SJCRH30 (cell line): ENCODE results near the gene GORASP2. TPM values are rescaled to one million over a fixed set of nuclear protein-coding genes. Genes with fewer than 3 reads are reported as not detected.
"Not testable (repeated sequence)": the region's sequence is repeated elsewhere in the genome, so short reads cannot be mapped to it uniquely, and the experiment has no call there.

Experiments used
- DNase-seq, 2 experiments: peaks; one replicate each; pipeline ENCODE4 v3.0.0-alpha.2; 2015 to 2020
- H3K27ac ChIP-seq: fragments of 250-450 bp; sonication (Bioruptor Pico); 2 replicates; pipeline ENCODE4 v1.5.1; 2020; ENCODE audit warnings: mild to moderate bottlenecking, moderate library complexity
- H3K27me3 ChIP-seq: fragments of 250-450 bp; sonication (Bioruptor Pico); 2 replicates; pipeline ENCODE4 v1.5.1; 2020; ENCODE audit warnings: mild to moderate bottlenecking, moderate library complexity
- H3K36me3 ChIP-seq: fragments of 250-450 bp; sonication (Bioruptor Pico); 2 replicates; pipeline ENCODE4 v1.5.1; 2020; ENCODE audit warnings: mild to moderate bottlenecking, moderate library complexity
- H3K4me1 ChIP-seq: fragments of 250-450 bp; sonication (Bioruptor Pico); 2 replicates; pipeline ENCODE4 v1.5.1; 2020; ENCODE audit warnings: mild to moderate bottlenecking, moderate library complexity
- H3K4me3 ChIP-seq: fragments of 250-450 bp; sonication (Bioruptor Pico); 2 replicates; pipeline ENCODE4 v1.5.1; 2020; ENCODE audit warnings: mild to moderate bottlenecking, moderate library complexity
- H3K9me3 ChIP-seq: fragments of 250-450 bp; sonication (Bioruptor Pico); replicated peaks from 2 replicates; pipeline ENCODE4 v1.5.1; 2020; ENCODE audit warnings: mild to moderate bottlenecking, moderate library complexity
- total RNA-seq: library from RNA; depleted of rRNA; stranded (reverse); fragments of >200 nt; shearing (Covaris generic); gene quantifications from 2 replicates; pipeline ENCODE4 v1.2.3, GENCODE V29; 2014

The GORASP2 gene
- total RNA-seq, 1 experiment from 2014 or later: 72.9 TPM

DNA sequence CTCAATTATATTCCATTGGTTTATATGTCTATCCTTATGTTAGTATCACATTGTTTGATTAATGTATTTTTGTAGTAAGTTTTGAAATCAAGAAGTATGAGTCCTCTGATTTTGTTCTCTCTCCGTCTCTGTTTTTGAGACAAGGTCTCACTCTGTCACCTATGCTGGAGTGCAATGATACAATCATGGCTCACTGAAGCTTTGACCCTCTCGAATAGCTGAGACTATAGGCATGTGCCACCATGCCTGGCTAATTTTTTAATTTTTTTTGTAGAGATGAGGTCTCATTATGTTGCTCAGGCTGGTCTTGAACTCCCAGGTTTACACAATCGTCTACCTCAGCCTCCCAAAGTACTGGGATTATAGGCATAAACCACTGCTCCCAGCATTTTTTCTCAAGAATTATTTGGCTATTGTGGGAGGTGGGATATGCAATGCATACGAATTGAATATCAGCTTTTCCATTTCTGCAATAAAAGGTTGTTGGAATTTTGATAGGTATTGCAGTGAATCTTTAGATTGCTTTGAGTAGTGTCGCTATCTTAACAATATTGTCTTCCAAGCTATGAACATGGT, 17.7 kb upstream of the GORASP2 start:
- no peak overlapping the region for H3K4me3 ChIP-seq
- H3K4me1 ChIP-seq: no peaks in the 10 kb centered on the region
- H3K36me3 ChIP-seq: no peaks in the 10 kb centered on the region
- no peaks in the 10 kb centered on the region for H3K27me3 ChIP-seq
- no peak for DNase-seq
- H3K27ac ChIP-seq: no peak overlapping the region
- peaks cover 6% of the 10 kb centered on the region for H3K9me3 ChIP-seq

DNA sequence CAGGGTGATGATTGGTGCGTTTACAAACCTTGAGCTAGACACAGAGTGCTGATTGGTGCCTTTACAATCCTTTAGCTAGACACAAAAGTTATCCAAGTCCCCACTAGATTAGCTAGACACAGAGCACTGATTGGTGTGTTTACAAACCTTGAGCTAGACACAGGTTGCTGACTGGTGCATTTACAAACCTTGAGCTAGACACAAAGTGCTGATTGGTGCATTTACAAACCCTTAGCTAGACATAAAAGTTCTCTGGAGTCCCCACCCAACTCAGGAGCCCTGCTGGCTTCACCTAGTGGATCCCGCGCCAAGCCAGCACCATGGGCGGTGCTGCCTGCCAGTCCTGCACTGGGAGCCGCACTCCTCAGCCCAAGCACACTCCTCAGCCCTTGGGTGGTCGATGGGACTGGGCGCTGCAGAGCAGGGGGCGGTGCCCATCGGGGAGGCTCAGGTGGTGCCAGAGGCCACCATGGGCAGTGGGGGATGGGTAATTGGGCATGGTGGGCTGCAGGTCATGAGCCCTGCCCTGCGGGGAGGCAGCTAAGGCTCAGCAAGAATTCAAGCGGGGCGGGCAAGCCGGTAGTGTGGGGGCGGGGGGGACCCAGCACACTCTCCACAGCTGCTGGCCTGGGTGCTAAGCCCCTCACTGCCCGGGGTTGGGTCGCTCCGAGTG, 13.9 kb upstream of the GORASP2 start:
- not testable (repeated sequence) for H3K4me1 ChIP-seq, H3K27me3 ChIP-seq

DNA sequence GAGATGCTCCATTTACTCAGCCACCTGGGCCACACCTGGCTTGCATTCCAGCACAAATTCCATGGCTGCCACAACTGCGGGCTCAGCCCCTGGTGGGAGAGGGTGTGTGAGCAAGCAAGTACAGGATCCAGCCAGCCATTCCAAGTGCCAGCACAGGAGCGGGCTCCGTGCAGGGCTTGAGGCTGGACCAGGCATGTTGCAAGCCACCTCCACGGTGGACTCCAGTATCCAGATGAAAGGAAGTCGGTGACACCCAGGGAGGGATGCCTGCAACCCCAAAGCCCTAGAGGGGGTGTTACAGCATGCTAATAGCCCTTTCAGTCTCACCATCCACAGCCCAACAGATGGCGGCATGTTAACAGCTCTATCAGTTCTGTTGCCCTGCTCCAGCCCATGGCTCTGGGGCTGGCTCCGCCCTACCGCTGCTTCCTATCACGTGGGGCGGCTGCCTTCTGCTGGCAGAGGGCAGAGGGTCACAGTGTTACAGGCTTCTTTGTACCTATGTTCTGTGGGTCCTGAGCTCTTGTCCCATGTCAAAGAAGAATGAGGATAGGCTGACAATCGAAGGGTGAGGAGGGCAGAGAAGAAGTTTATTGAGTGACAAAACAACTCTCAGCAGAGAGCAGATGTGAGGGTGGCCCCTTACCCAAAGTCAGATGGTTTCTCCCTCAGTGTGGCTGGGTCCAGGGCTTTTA, 11.7 kb upstream of the GORASP2 start:
- no peak overlapping the region for H3K27ac ChIP-seq
- no peaks in the 10 kb centered on the region for H3K4me1 ChIP-seq
- H3K4me3 ChIP-seq: no peak overlapping the region
- no peak for DNase-seq
- H3K36me3 ChIP-seq: no peaks in the 10 kb centered on the region
- H3K27me3 ChIP-seq: no peaks in the 10 kb centered on the region
- peaks cover 8% of the 10 kb centered on the region for H3K9me3 ChIP-seq

More for the DNA sequence above, 13.9 kb upstream of the GORASP2 start:
- H3K36me3 ChIP-seq, H3K4me3 ChIP-seq, H3K27ac ChIP-seq, DNase-seq: not testable (repeated sequence)
- H3K9me3 ChIP-seq: peaks cover 11% of the 10 kb centered on the region

GRCh38 chr2:170917957-170918356, 11.1 kb upstream of the GORASP2 start:
- H3K4me3 ChIP-seq: no peak overlapping the region
- no peak for DNase-seq
- no peaks in the 10 kb centered on the region for H3K27me3 ChIP-seq
- H3K4me1 ChIP-seq: no peaks in the 10 kb centered on the region
- no peaks in the 10 kb centered on the region for H3K36me3 ChIP-seq
- H3K27ac ChIP-seq: no peak overlapping the region
- peaks cover 6% of the 10 kb centered on the region for H3K9me3 ChIP-seq

- DNase-seq, H3K4me1 ChIP-seq, H3K27me3 ChIP-seq, H3K9me3 ChIP-seq, H3K27ac ChIP-seq, H3K36me3 ChIP-seq, H3K4me3 ChIP-seq: not testable (repeated sequence)
These were observed 7.2 kb upstream of the GORASP2 start for GRCh38 chr2:170921873-170922272.

DNA sequence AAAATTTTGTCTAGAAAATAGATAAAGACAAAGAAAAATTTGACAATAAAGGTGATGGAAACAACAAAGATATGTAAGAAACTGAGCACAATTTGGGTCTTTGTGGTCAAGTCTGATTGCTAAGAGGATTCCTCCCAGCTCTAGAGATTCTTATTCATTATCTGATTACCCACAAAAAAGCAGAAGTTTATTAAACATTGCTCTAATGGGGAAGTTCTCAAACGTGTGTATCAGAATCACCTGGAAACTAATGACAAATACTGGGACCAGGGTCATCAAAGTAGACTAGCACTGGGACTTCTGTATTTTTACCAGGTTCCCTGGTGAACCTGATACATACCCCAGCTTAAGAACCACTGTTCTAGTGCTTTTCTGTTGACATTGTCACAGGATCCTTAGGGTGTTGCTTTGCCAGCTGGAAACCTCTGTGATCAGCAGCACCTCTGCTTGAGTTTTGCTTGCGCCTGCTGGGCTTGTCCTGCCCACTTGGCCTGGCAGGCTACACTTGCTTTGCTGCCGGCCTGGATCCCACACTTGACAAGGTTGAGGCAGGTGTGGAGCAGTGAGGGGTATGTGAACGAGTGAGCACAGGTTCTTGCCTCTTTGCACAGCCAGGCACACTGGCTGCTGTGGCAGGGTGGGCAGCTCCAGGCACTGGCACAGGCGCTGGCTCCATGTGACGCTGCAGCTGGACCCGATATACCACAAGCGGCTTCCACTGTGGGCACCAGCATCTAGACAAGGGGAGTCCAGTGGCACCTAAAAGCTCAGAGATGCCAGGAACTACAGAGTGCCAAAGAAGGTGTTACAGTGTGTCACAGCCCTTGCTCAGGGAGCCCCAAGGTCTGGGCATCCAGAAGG, 6.2 kb upstream of the GORASP2 start:
- H3K4me3 ChIP-seq: no peak overlapping the region
- no peaks in the 10 kb centered on the region for H3K36me3 ChIP-seq
- 0 out of 2 replicates have a peak, but pooled peaks cover 4% of the 10 kb centered on the region for H3K9me3 ChIP-seq
- H3K4me1 ChIP-seq: peaks cover 4% of the 10 kb centered on the region; the same call in 1 of the 2 replicates
- H3K27me3 ChIP-seq: no peaks in the 10 kb centered on the region
- no peak for DNase-seq
- no peak overlapping the region for H3K27ac ChIP-seq

- no peak for DNase-seq
- Histone ChIP-seq H3K4me1 (peaks cover 4% of the 10 kb centered on the region; the same call in 1 of the 2 replicates), H3K27ac (no peak overlapping the region), H3K4me3 (no peak overlapping the region), H3K9me3 (no peaks in the 10 kb centered on the region), H3K36me3 (no peaks in the 10 kb centered on the region), H3K27me3 (no peaks in the 10 kb centered on the region)
These were observed 5.3 kb upstream of the GORASP2 start for GRCh38 chr2:170923799-170924198.

DNA sequence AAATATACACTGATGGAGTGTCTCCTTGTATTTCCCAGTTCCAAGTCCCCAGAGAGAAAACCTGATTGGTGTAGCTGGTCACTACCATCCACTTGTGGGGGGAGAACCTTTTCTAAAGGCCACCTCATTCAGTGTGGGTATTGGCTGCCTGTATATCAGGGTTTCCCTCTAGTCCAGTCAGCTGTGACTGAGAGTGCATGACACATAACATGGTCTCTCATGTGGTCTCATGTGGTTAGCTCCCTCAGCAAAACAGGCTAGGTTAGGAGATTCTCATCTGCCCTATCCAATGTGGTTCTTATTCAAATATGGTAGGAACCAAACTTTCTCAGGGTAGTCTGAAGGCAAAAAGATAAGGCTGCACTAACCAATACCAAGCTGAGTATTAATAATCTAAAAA, 4.1 kb upstream of the GORASP2 start:
- no peak overlapping the region for H3K27ac ChIP-seq
- no peaks in the 10 kb centered on the region for H3K36me3 ChIP-seq
- no peaks in the 10 kb centered on the region for H3K9me3 ChIP-seq
- peaks cover 4% of the 10 kb centered on the region; the same call in 1 of the 2 replicates for H3K4me1 ChIP-seq
- H3K4me3 ChIP-seq: no peak overlapping the region
- H3K27me3 ChIP-seq: no peaks in the 10 kb centered on the region
- DNase-seq: no peak

DNA sequence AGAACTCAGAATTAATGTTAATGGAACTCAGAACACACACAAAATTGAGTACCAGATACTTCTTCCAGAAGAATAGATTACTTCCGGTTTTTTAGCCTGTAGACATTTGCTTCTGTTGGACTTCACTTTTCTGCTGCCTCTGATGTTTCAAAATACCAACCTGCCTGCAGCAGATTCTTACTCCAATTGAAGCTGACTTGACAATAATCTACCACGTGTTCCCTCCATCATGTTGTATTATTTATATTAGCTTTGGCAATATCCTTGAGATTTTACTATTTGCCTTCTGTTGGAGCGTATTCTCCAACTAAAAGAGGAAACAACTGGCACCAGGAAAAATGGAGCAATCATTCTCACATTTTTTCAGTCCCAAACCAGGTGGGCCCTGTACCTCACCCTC, 3.1 kb upstream of the GORASP2 start:
- peaks cover under 1% of the 10 kb centered on the region; the same call in 1 of the 2 replicates for H3K36me3 ChIP-seq
- no peak overlapping the region for H3K4me3 ChIP-seq
- no peak for DNase-seq
- no peak overlapping the region for H3K27ac ChIP-seq
- peaks cover 8% of the 10 kb centered on the region; the same call in 1 of the 2 replicates for H3K4me1 ChIP-seq
- H3K9me3 ChIP-seq: no peaks in the 10 kb centered on the region
- no peaks in the 10 kb centered on the region for H3K27me3 ChIP-seq

GRCh38 chr2:170926743-170927297, 2.2 kb upstream of the GORASP2 start:
- no peak overlapping the region for H3K4me3 ChIP-seq
- no peak for DNase-seq
- H3K27ac ChIP-seq: no peak overlapping the region
- H3K27me3 ChIP-seq: no peaks in the 10 kb centered on the region
- peaks cover 3% of the 10 kb centered on the region; the same call in 1 of the 2 replicates for H3K36me3 ChIP-seq
- no peaks in the 10 kb centered on the region for H3K9me3 ChIP-seq
- peaks cover 12% of the 10 kb centered on the region for H3K4me1 ChIP-seq

DNA sequence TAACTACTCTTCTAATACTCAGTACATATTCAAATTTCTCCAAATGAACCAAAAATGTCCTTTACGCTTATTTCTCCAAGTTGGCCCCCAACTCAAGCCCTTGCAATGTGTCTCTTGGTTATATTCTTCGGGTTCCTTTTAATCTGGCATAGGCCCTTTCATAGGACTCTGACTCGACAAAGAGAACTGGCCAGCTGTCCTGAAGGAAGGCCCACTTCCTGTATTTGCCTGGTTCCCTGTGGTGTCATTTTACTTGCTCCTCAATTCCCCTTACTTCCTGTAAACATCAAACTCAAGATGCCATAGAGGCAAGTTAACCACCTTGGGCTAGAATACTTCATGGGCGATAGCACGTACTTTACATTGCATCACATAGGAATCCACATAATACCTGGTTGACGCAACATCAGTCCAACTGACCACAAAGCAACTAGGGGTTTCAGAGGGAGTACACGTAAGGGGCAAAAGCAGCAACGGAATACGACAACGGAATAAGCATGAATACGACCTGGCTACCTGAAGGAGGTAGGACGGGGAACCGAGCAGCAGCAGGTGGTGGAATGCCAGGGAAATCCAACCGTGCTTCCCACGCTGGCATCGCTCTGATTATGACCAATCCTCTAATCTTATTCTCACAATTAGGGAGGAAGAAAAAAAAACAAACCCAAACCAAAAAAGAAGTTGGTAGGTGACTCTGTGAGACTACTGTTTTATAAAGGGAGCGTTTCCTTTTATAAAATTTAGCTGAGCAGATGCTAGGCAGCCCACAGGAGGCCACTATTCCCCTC, 823 bp upstream of the GORASP2 start:
- peak; percentile 65 to 84 for DNase-seq
- no peaks in the 10 kb centered on the region for H3K9me3 ChIP-seq
- H3K27me3 ChIP-seq: no peaks in the 10 kb centered on the region
- peak overlapping the region; percentile 82 for H3K27ac ChIP-seq
- H3K4me1 ChIP-seq: peaks cover 12% of the 10 kb centered on the region
- H3K36me3 ChIP-seq: peaks cover 8% of the 10 kb centered on the region
- H3K4me3 ChIP-seq: peak overlapping the region; percentile 95

DNA sequence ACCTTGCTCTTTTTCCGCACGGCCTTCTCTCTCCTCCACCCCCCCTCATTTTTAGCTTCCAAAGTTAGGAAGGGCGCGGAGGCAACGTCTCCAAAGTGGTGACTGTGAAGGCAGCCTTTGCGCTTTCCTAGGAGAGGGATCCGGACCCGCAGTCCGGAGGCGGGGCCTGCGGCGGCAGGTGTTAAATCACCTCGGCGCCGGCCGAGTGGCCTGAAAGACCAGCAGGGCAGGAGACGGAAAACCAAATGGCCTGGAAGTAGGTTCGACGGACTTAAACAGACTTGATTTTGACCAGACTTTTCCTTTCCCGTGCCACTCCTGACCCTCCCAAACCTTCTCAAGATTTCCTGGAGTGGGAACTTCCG, 615 bp downstream of the GORASP2 start:
- DNase-seq: peak; percentile 42 to 53
- Histone ChIP-seq H3K27me3 (no peaks in the 10 kb centered on the region), H3K36me3 (peaks cover 16% of the 10 kb centered on the region)

DNA sequence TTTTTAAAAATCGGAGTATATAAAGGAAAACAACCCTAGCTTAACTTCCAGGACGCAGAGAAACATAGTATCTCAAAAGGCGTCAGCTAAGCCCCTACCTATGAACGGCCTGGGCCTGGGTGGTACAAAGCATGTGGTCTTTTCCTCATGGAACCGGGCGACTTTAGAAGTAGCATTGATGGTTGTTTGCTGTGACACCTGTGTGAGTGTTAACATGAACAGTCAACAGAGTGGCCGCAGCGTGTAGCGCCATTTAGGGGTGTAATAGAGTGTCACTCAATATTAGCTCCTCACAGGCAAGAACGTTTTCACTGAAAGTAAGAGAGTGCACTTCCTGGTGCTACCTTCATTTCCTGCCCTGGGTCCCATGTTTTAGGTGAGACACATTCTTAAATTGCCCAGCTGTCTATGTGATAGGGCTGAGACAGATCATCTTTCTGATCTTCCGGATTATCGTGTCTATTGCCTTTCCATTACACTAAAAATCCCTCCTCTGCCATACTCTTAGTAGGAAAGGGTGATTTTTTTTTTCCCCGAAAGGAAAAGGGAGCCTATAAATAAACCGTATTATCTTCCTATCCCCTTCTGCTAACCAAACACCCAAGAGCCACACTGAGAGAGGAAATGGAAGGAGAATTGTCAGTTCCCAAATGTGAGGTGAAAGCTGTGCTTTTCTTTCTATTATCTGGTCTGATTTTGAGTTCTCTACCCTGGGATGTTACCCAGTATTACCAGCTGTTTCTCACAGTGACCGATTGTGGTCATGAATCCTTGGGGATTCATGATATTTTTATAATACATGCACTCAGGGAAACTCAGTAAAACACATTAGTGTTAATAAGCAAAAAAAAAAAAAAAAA, 1.3 kb downstream of the GORASP2 start:
- Histone ChIP-seq H3K4me3 (peak overlapping the region; percentile 95), H3K9me3 (no peaks in the 10 kb centered on the region), H3K4me1 (peaks cover 12% of the 10 kb centered on the region), H3K27ac (peak overlapping the region; percentile 85), H3K36me3 (peaks cover 20% of the 10 kb centered on the region), H3K27me3 (no peaks in the 10 kb centered on the region)
- peak; percentile 48 to 57 for DNase-seq

More for the DNA sequence above, 615 bp downstream of the GORASP2 start:
- Histone ChIP-seq H3K9me3 (no peaks in the 10 kb centered on the region), H3K27ac (peak overlapping the region; percentile 85), H3K4me3 (peak overlapping the region; percentile 95), H3K4me1 (peaks cover 12% of the 10 kb centered on the region)
